DND-41 (cell line): Measurements from ENCODE around the gene SAMD8.

Source experiments
- CTCF ChIP-seq: IDR thresholded peaks from 2 replicates; pipeline ENCODE4 v1.5.1; 2012; ENCODE audit warnings: borderline replicate concordance, low read length, moderate library complexity, mild to moderate bottlenecking; ENCODE audit not compliant: poor library complexity, severe bottlenecking; ENCODE audit errors: extremely low read depth
- EZH2 ChIP-seq: IDR thresholded peaks from 3 replicates; pipeline ENCODE4 v1.6.1; 2012; ENCODE audit warnings: borderline replicate concordance, low read depth, mild to moderate bottlenecking, moderate library complexity, low read length, inconsistent platforms; ENCODE audit not compliant: severe bottlenecking

GRCh38 chr10:75073442-75073841 is 38.0 kb upstream of the SAMD8 start:
- TF ChIP-seq CTCF (no peak), EZH2 (no peak)
